Activated CD4-positive, alpha-beta T cell treated with anti-CD3 and anti-CD28 coated beads, Interleukin-2, amount 50 U/mL, for 48 hours (primary cell): Measurements from ENCODE around the gene MOSMO.
"Not testable (repeated sequence)": the region's sequence is repeated elsewhere in the genome, so short reads cannot be mapped to it uniquely, and the experiment has no call there.

ENCODE experiments used
- DNase-seq, 2 experiments: peaks; one replicate each; pipeline ENCODE4 v3.0.0-alpha.2; 2020

MOSMO gene

DNA sequence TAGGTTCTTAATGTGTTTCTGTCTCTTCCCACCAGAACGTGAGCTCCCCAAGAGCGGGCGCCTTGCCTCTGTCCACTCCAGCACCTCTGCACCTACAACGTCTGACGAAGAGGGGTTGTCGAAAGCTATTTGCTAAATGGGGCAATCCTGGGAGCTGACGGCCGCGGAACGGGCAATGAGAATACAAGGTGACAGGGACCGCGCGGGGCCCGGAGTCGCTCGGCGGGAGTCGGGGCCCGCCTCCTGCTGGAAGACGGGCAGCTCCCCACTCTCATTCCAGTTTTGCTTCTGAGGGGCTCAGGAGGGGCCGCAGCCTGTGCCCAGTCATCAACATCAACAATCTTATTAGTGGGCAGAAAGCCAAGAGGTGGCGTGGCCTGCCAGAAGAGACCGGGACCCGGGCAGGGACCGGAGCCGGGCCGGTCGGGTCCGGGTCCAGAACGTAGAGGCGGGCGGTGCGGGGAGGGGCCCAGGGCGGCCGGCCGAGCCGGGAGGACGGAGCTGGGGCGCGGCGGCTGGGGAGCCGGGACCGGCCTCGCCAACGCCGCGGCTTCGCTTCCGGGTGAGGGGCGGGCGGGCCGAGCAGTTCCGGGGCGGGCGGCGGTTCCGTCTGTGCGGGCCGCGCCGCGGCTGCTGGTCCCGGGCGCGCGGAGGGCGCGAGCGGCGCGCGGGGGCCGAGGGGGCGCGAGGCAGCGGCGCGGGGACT is at the start of gene MOSMO:
TSS of gene MOSMO (plus strand) at position 603 of the 706 bp plus-strand sequence. CDS start 191 bp downstream, outside the sequence.
- peak; percentile 74 to 76 for DNase-seq

DNA sequence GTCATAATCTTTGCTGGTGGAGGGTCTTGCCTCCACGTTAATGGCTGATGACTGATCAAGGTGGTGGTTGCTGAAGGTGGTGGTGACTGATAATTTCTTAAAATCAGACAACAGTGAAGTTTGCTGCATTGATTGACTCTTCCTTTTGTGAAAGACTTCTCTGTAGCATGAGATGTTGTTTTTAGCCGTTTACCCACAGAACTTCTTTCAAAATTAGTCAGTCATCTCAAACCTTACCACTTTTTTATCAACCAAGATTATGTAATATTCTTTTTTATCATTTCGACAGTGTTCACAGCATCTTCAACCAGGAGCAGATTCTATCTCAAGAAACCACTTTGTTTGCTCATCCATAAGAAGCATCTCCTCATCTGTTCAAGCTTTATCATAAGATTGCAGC is 48.9 kb upstream of the MOSMO start:
- no peak for DNase-seq

DNA sequence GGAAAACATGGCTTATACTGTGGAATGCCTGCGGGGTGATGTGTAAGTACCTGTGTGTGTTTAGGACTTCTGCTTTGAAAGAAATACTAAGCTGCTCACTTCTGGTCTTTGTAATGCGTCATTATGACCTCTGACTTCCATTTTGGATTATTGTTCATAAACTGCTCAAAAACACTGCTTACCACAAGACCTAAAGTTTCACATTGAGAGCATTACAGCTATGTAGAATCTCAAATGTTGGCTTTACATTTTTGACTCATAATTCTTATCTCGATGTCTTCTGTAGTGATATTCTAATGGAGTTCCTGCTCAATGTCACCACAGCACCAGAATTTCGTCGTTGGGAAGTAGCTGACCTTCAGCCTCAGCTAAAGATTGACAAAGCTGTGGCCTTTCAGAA is 45.4 kb upstream of the MOSMO start:
- no peak for DNase-seq

DNA sequence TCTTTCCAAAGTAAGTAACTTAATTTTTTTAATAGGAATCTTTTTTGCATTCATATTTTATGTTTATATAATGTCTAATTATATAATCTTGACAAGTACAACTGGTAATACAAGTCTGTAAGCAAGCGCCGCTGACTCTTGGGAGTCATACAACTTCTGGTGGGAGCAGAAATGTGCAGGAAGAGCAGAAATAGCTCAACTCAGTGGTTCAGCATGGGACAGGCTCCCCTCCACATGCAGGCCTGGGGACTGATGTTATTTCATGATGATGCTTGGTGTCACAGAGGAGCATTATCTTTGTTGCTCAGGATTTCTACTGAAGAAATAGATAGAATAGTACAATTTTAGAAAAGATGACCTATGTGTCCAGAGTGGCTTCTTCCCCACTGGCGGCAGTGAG is 44.0 kb upstream of the MOSMO start:
- DNase-seq = no peak

GRCh38 chr16:21964353-21964752 is 43.6 kb upstream of the MOSMO start:
- DNase-seq = no peak

DNA sequence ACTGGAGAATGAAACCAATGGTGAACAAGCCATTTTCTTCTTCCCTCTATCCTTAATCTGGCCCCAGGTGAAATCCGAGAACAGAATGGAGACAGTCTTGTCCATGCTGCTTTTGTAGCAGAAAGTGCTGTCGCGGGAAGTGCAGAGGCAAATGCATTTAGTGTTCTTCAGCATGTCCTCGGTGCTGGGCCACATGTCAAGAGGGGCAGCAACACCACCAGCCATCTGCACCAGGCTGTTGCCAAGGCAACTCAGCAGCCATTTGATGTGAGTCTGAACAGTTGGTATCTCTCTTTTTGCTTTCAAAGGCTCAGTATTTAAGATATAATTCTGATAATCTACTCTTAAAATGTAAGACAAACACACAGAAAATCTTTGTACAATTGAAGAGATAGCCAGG is 36.1 kb upstream of the MOSMO start:
- no peak for DNase-seq

DNA sequence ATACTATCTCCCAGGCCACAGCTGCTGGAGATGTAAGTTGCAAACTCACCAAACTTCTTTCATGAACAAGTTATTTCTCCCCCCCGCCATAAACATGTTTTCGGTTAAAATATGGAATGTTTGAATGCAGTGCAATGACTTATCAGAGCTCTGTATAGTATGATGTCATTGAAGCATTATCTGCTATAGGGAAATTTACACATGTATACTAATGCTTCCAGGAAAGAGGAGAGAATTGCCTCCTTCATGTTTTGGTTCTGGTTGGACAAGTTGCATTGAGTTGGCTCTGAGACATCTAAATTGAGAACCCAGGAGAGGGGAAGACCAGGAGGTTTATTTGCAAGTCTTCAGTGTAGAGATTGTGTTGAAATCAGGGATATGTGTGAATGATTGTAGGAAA is 34.0 kb upstream of the MOSMO start:
- DNase-seq = no peak

DNA sequence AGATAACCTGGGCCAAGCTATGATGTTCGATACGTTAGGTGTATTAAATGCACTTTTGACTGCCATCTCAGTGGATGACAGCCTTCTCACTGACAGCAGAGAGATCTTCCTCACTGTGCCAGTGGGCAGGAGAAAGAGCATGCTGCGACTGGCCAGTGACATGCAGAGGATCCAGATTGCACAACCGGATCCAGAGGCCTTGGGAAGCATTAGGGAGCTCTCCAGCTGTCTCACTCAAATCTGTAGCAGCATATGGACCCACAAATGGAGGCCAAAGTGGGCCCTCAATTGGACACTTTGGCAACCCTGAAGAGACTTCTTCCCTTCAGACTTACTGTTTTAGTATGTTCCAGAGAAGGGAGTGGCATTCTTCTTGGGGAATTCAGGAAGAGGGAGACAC is 27.9 kb upstream of the MOSMO start:
- DNase-seq = no peak

GRCh38 chr16:21982108-21982507 is 25.8 kb upstream of the MOSMO start:
- no peak for DNase-seq

GRCh38 chr16:21984062-21984461 is 23.8 kb upstream of the MOSMO start:
- DNase-seq = no peak

- no peak for DNase-seq
These were observed 22.4 kb upstream of the MOSMO start for GRCh38 chr16:21985524-21985923.

DNA sequence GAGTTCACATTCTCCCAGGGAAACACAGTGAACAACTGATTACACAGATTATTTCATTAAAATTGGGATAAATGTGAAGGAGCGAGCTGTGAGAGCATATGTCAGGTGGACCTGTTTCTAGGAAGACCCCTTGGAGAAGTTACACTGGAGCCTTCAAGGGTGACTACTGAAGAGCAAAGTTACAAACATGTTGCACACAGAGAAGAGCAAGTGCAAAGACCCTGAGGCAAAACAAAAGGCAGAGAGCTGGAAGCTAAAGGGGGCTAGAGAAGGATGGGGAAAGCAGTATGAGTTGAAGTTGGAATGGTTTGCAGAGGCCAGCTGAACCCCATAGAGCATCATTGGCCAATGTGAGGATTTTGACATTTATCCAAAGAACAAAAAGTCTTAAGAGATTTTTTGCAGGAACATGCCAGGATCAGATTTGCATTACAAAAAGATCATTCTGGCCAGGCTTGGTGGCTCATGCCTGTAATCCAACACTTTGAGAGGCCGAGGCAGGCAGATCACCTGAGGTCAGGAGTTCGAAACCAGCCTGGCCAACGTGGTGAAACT is 21.1 kb upstream of the MOSMO start:
- DNase-seq = no peak

DNA sequence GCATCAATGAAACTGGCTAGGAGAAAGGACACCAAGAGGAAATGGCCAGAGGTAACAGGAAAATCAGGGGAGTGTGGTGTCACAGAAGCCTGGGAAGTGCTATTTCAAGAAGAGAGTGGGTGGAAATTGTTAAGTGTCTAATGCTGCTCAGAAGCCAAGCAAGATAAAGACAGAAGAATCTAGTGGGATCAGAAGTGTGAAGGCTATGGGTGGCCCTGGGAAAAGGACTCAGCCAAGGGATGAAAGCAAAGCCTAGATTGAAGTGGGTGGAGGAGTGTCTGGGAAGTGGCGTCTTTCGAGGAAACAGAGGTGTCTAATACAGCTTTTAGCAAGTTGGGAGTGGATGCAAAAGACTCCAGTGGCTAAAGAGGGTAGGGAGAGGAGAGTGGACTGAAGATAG is 20.4 kb upstream of the MOSMO start:
- no peak for DNase-seq

DNA sequence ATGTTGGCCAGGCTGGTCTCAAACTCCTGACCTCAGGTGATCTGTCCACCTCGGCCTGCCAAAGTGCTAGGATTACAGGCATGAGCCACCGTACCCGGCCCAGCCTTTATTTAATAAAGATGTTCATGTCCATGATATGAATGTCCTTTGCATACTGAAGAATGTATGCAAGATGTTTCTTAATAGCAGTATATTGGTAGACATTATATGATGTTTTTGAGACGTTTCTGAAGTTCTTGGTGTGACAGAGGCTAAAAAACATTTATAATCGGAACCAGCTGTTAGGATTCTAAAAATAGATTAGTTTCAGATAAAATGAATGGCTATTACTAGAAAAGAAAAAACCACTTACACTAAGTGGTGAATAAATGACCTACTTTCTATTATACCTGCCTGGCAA is 18.8 kb upstream of the MOSMO start:
- DNase-seq = no peak

DNA sequence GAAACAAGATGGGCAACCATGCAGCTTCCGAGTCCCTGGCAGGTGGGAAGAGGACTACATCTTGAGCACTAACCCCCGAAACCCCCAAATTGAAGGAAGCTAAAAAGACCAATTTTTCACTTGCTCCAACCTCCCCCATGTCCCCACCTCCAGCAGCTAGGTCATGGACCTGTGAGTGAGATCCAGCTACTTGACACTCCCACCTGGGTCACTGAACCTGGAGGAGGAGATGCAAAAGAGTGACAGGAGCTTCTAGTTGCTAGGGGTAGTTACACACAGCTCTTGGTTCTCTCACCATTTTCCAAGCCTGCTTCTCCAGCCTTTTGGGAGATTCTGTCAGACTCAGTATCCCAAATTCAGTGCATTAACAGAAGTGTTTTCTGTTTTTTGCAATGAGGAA is 18.2 kb upstream of the MOSMO start:
- DNase-seq = no peak

GRCh38 chr16:21990381-21990944 is 17.4 kb upstream of the MOSMO start:
- DNase-seq = no peak

GRCh38 chr16:21991621-21992020 is 16.3 kb upstream of the MOSMO start:
- DNase-seq = no peak

GRCh38 chr16:21994856-21995465 is 12.9 kb upstream of the MOSMO start:
- DNase-seq = no peak

DNA sequence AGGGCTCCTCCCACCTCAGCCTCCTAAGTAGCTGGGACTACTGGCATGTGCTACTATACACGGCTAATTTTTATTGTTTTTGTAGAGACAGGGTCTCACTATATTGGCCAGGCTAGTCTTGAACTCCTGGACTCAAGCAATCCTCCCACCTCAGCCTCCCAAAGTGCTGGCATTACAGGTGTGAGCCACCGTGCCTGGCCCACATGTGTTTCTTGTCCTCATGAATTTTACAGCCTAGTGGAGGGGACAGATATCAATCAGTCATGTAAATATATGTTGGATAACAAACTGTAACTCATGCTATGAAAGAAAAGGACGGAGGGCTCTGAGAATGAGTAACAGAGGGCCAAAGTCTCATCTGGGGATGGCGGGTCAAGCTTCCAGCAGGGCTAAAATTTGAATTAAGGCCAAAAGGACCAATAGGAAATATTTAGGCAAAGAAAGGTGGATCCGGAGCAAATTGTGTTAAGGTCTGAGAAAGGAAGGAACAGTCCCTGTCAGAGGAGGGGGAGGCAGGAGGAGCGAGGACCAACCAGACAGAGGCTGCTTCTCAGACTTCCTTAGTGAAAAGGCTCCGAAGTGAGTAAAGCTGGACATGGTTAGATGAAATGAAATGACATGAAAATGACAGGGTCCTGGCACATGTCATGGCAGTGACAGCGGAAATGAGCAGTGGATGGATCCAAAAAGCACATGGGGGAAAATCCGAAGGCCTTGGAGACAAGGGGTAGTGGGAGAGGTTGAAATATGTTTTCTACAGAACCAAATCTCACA is 10.8 kb upstream of the MOSMO start:
- DNase-seq = no peak

DNA sequence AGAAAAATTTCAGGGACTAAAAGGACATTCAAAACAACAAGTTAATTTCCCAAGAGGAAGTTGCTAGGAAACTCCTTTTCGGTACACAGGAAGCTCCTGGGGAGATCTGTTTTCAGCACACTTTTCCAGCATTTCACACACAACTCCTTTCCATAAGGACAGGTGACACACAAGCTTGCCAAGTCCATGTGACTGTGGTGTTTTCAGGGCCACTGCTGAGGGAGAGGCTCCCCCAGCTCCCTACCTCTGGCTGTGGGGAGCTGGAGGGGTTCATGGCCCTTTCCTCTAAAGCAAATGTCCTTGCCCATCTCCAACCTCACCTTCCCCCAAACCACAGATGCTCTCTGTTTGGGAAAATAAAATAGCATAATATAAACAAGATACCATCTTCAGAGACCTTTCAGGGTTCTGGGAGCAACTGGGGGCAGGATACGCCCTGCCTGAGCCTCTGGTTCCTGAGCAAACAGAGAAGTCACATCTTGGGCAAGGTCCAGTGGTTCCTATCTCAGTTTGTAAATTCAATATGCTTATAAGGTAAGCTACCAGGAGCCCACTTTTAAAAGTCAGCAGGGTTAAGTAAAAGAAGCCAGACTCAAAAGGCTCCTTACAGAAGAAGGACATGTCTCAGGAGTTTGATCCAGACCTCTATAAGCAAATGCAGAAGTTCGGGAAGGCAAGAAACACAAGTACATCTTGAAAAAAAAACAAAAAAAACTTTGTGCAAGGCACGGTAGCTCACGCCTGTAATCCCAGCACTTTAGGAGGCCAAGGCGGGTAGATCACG is 10.0 kb upstream of the MOSMO start:
- no peak for DNase-seq

GRCh38 chr16:22001591-22001990 is 6.3 kb upstream of the MOSMO start:
- no peak for DNase-seq

DNA sequence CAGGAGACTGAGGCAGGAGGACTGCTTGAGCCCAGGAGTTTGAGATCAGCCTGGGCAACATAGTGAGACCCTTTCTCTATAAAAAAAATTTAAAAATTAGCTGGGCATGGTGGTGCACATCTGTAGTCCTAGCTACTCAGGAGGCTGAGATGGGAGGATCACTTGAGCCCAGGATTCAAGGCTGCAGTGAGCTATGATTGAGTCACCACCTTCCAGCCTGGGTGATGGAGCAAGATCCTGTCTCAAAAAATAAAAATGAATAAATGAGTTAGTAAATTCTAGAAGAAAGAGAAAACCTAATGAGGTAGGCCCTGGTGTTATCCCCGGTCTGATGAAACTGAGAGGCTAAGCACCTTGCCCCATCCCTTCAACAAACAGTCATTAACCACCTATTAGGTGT is 5.9 kb upstream of the MOSMO start:
- DNase-seq = not testable (repeated sequence)

- DNase-seq = no peak
These were observed 4.7 kb upstream of the MOSMO start for GRCh38 chr16:22003195-22003594.
